Measurements from ENCODE around the gene SLC24A4. TPM values are rescaled to one million over a fixed set of nuclear protein-coding genes. Genes with fewer than 3 reads are reported as not detected.

Gene SLC24A4
- total RNA-seq, 4 donors from 2014 or later = 0.81 to 3.6 (median 1.4) TPM

DNA sequence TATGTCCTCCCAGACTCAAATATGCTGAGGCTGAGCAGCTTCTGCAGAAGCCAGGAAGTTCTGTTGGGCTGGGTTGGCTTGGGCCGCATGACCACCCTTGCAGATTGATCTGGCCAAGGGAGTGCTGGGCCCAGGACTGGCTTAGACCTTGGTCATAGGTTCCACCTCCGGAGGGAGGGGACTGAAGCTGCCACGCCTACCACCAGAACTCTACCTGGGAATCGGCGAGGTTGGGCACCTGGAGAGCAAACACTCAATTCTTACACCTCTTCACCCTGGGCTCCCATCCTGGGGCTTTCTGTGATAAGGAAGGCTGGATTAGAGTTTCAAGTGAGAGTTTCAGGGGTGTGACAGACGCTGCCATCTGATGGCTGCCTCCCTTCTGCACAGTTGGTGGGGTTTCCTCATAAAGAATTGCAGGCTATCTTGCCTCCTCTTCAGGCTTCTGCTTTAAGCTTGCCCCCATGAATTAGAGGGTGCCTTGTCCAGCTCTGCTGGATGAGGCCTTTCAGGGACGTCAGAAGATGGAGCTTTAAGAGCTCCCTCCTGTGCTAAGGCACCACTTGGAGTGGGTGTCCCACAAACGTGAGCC, 5.8 kb downstream of the SLC24A4 start:
- no peak for ATAC-seq
- Histone ChIP-seq H3K27ac (no peak overlapping the region), H3K27me3 (peaks cover 45% of the 10 kb centered on the region), H3K36me3 (no peaks in the 10 kb centered on the region), H3K9me3 (no peaks in the 10 kb centered on the region), H3K4me3 (no peak overlapping the region), H3K4me1 (peaks cover 0 to 6% (median 2%) of the 10 kb centered on the region in 3 donors)
- TF ChIP-seq, protein P1, sequence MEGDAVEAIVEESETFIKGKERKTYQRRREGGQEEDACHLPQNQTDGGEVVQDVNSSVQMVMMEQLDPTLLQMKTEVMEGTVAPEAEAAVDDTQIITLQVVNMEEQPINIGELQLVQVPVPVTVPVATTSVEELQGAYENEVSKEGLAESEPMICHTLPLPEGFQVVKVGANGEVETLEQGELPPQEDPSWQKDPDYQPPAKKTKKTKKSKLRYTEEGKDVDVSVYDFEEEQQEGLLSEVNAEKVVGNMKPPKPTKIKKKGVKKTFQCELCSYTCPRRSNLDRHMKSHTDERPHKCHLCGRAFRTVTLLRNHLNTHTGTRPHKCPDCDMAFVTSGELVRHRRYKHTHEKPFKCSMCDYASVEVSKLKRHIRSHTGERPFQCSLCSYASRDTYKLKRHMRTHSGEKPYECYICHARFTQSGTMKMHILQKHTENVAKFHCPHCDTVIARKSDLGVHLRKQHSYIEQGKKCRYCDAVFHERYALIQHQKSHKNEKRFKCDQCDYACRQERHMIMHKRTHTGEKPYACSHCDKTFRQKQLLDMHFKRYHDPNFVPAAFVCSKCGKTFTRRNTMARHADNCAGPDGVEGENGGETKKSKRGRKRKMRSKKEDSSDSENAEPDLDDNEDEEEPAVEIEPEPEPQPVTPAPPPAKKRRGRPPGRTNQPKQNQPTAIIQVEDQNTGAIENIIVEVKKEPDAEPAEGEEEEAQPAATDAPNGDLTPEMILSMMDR (IDR thresholded peaks at IDR 0.05) = no peak
- 63 to 67% methylated on average over 1 to 5 of the region's 8 CpGs for WGBS, 2 donors (ENCODE audit: low coverage in 1 of 2)

DNA sequence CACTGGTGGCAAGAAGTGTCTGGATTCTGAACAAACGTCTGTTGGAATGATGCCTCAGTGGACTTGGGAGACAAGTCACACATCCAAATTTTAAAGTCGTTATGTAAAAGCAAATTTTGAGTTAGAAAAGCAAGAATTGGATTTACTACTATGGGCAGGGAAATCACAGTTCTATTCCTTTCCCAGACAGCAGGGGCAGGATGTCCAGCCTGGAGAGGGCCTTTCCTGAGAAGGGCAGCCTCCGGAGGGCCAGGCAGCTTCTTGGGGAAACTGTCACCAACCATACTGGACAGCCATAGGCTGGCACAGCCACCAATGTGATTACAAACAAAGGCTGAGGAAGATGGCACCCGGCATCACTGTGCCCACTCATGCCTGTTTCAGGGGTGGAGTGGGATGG, 11.1 kb downstream of the SLC24A4 start:
- Histone ChIP-seq H3K4me3 (no peak overlapping the region), H3K36me3 (no peaks in the 10 kb centered on the region), H3K4me1 (no peaks in the 10 kb centered on the region), H3K27ac (no peak overlapping the region), H3K27me3 (no peaks in the 10 kb centered on the region), H3K9me3 (no peaks in the 10 kb centered on the region)
- TF ChIP-seq POLR2AphosphoS5 (IDR thresholded peaks at IDR 0.05) (no peak), POLR2A (IDR thresholded peaks at IDR 0.05) (no peak), EP300 (IDR thresholded peaks at IDR 0.05) (no peak)
- TF ChIP-seq, protein P1 (IDR thresholded peaks at IDR 0.05) = no peak
- no peak for ATAC-seq
- WGBS, 2 donors (ENCODE audit: low coverage in 1 of 2) = 83 to 94% methylated on average over 2 to 4 of the region's 4 CpGs

DNA sequence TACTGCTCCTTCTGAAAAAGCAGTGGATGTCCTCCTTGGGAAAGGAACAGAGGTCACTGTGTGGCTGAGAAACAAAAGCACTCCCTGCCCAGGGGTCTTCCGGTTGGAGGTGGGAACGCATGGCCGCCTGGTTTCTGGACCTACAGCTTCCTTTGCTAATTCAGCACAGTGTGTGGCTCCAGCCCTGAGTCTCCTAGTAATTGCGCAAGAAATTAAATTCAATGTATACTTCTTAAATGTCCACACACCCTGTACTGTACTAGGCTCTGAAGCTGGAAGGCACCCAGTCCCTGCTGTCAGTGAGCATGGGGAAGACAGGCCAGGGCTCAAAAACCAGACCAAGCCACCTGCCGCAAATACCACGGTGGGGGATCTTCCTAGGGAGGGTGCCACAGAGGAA, 13.4 kb downstream of the SLC24A4 start:
- 92 to 100% methylated on average over 4 of the region's 6 CpGs for WGBS, 2 donors (ENCODE audit: low coverage in 1 of 2)
- Histone ChIP-seq H3K36me3 (no peaks in the 10 kb centered on the region), H3K27ac (no peak overlapping the region), H3K4me3 (no peak overlapping the region), H3K4me1 (no peaks in the 10 kb centered on the region), H3K9me3 (no peaks in the 10 kb centered on the region), H3K27me3 (no peaks in the 10 kb centered on the region)
- TF ChIP-seq, protein P1 (IDR thresholded peaks at IDR 0.05) = no peak
- no peak for TF ChIP-seq POLR2A (IDR thresholded peaks at IDR 0.05)
- no peak for TF ChIP-seq EP300 (IDR thresholded peaks at IDR 0.05)
- TF ChIP-seq POLR2AphosphoS5 (IDR thresholded peaks at IDR 0.05) = no peak
- ATAC-seq = no peak

DNA sequence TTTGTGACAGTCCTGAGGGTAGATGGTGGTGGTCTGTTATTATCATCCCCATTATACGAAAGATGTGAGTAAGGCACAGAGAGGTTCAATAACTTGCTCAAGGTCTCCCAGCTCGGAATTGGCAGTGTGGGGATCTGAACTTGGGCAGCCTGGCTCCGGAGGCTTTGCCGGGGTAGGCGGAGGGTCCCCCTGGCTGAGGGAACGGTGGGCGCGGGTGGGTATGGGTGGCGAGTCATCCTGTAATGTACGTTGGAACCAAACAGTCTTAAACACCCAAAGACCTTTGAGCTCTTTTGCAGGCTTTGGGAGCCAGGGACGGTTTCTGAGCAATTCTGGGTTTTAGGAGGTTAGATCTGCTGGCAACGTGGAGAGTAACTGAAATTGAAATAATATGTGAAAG, 16.5 kb downstream of the SLC24A4 start:
- 83 to 96% methylated on average over 5 to 11 of the region's 12 CpGs for WGBS, 2 donors (ENCODE audit: low coverage in 1 of 2)
- no peak for TF ChIP-seq POLR2A (IDR thresholded peaks at IDR 0.05)
- TF ChIP-seq, protein P1 (IDR thresholded peaks at IDR 0.05) = no peak
- no peak for TF ChIP-seq EP300 (IDR thresholded peaks at IDR 0.05)
- no peak for TF ChIP-seq POLR2AphosphoS5 (IDR thresholded peaks at IDR 0.05)
- H3K27ac ChIP-seq = no peak overlapping the region
- no peak overlapping the region for H3K4me3 ChIP-seq
- no peaks in the 10 kb centered on the region for H3K4me1 ChIP-seq
- H3K9me3 ChIP-seq = no peaks in the 10 kb centered on the region
- no peaks in the 10 kb centered on the region for H3K36me3 ChIP-seq
- ATAC-seq = no peak
- H3K27me3 ChIP-seq = no peaks in the 10 kb centered on the region

DNA sequence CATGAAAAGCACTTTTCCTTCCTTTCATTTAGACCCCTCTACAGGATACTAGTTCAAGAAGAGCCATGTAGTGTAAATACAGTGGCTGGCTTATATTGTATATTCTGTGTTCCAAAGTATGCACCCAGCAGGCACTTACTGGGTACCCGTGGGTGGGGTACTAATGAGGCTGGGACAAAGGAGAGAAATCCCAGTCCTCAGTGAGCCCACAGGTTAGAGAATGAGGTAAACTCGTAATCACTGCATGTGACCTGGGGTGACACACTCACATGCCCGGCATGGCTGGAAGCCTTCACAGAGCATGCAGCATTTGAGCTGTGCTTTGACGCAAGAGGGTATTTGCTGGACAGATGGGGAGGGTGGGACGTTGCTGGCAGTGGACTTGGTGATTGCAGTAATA, 17.1 kb downstream of the SLC24A4 start:
- ATAC-seq = no peak
- WGBS, 2 donors (ENCODE audit: low coverage in 1 of 2) = 74 to 83% methylated on average over 3 to 5 of the region's 5 CpGs
- no peaks in the 10 kb centered on the region for H3K36me3 ChIP-seq
- H3K9me3 ChIP-seq = no peaks in the 10 kb centered on the region
- H3K4me3 ChIP-seq = no peak overlapping the region
- no peak overlapping the region for H3K27ac ChIP-seq
- TF ChIP-seq, protein P1 (IDR thresholded peaks at IDR 0.05) = no peak
- TF ChIP-seq POLR2AphosphoS5 (IDR thresholded peaks at IDR 0.05) = no peak
- no peak for TF ChIP-seq EP300 (IDR thresholded peaks at IDR 0.05)
- no peak for TF ChIP-seq POLR2A (IDR thresholded peaks at IDR 0.05)
- H3K27me3 ChIP-seq = peaks cover 6% of the 10 kb centered on the region
- H3K4me1 ChIP-seq = no peaks in the 10 kb centered on the region
